ENCODE measurements around the gene ACACB. TPM values are rescaled to one million over a fixed set of nuclear protein-coding genes. Genes with fewer than 3 reads are reported as not detected.

The ACACB gene
- total RNA-seq: 0.84 and 1.9 TPM in 2 replicates

GRCh38 chr12:109115758-109116610, at the start of gene ACACB:
Gene ACACB, plus strand, starts transcription at chr12:109116587. Its CDS starts 22,819 bp downstream, at chr12:109139406.
- DNase-seq (ENCODE audit: low read depth): no peak
- Histone ChIP-seq H3K36me3 (ENCODE audit: control insufficient read depth, insufficient read depth, low read length) (no peaks in the 10 kb centered on the region), H3K27me3 (ENCODE audit: control insufficient read depth, insufficient read depth, low read length) (no peaks in the 10 kb centered on the region), H3K4me3 (ENCODE audit: low read depth, low read length) (no peak within 1 kb of the TSS)
- no peak for TF ChIP-seq CTCF (IDR thresholded peaks at IDR 0.05; ENCODE audit: insufficient read depth, low read length, poor library complexity, severe bottlenecking)

- no peak for TF ChIP-seq CTCF (IDR thresholded peaks at IDR 0.05; ENCODE audit: insufficient read depth, low read length, poor library complexity, severe bottlenecking)
- Histone ChIP-seq H3K4me3 (ENCODE audit: low read depth, low read length) (no peak overlapping the region), H3K36me3 (ENCODE audit: control insufficient read depth, insufficient read depth, low read length) (no peaks in the 10 kb centered on the region), H3K27me3 (ENCODE audit: control insufficient read depth, insufficient read depth, low read length) (no peaks in the 10 kb centered on the region)
- no peak for DNase-seq (ENCODE audit: low read depth)
Measured at GRCh38 chr12:109069307-109070271, 46.8 kb upstream of the ACACB start.

- Histone ChIP-seq H3K36me3 (ENCODE audit: control insufficient read depth, insufficient read depth, low read length) (no peaks in the 10 kb centered on the region), H3K27me3 (ENCODE audit: control insufficient read depth, insufficient read depth, low read length) (no peaks in the 10 kb centered on the region), H3K4me3 (ENCODE audit: low read depth, low read length) (no peak overlapping the region)
- no peak for DNase-seq (ENCODE audit: low read depth)
- no peak for TF ChIP-seq CTCF (IDR thresholded peaks at IDR 0.05; ENCODE audit: insufficient read depth, low read length, poor library complexity, severe bottlenecking)
Measured at GRCh38 chr12:109074866-109075265, 41.5 kb upstream of the ACACB start.

GRCh38 chr12:109082751-109083150, 33.6 kb upstream of the ACACB start:
- TF ChIP-seq CTCF (IDR thresholded peaks at IDR 0.05; ENCODE audit: insufficient read depth, low read length, poor library complexity, severe bottlenecking): no peak
- no peak for DNase-seq (ENCODE audit: low read depth)
- Histone ChIP-seq H3K4me3 (ENCODE audit: low read depth, low read length) (no peak overlapping the region), H3K27me3 (ENCODE audit: control insufficient read depth, insufficient read depth, low read length) (no peaks in the 10 kb centered on the region), H3K36me3 (ENCODE audit: control insufficient read depth, insufficient read depth, low read length) (peaks cover 2% of the 10 kb centered on the region)

GRCh38 chr12:109084425-109084824, 32.0 kb upstream of the ACACB start:
- Histone ChIP-seq H3K36me3 (ENCODE audit: control insufficient read depth, insufficient read depth, low read length) (peaks cover 2% of the 10 kb centered on the region), H3K4me3 (ENCODE audit: low read depth, low read length) (no peak overlapping the region), H3K27me3 (ENCODE audit: control insufficient read depth, insufficient read depth, low read length) (no peaks in the 10 kb centered on the region)
- DNase-seq (ENCODE audit: low read depth): no peak
- TF ChIP-seq CTCF (IDR thresholded peaks at IDR 0.05; ENCODE audit: insufficient read depth, low read length, poor library complexity, severe bottlenecking): no peak
